ENCODE measurements around the gene UBE2J2. TPM values are rescaled to one million over a fixed set of nuclear protein-coding genes. Genes with fewer than 3 reads are reported as not detected.
"Not testable (repeated sequence)": the region's sequence is repeated elsewhere in the genome, so short reads cannot be mapped to it uniquely, and the experiment has no call there.

UBE2J2 gene
- total RNA-seq, 2 donors from 2014 or later, result 68.7 to 78.0 TPM

- H3K36me3 Mint-ChIP-seq (ENCODE audit: low read depth), result peaks cover 66% of the 10 kb centered on the region
- H3K27me3 Mint-ChIP-seq, result no peaks in the 10 kb centered on the region
- no peaks in the 10 kb centered on the region for H3K4me1 Mint-ChIP-seq
- no peak for ATAC-seq (replicated peaks)
- H3K27ac Mint-ChIP-seq, result no peak overlapping the region
- no peak overlapping the region for H3K4me3 Mint-ChIP-seq
- no peaks in the 10 kb centered on the region for H3K9me3 Mint-ChIP-seq
Measured at GRCh38 chr1:1253972-1254666, 19.5 kb downstream of the UBE2J2 start.

GRCh38 chr1:1253314-1253713 lies 20.3 kb downstream of the UBE2J2 start:
- H3K27ac Mint-ChIP-seq, result peak overlapping the region; percentile 79
- no peak overlapping the region for H3K4me3 Mint-ChIP-seq
- H3K9me3 Mint-ChIP-seq, result no peaks in the 10 kb centered on the region
- H3K36me3 Mint-ChIP-seq (ENCODE audit: low read depth), result peaks cover 61% of the 10 kb centered on the region
- no peaks in the 10 kb centered on the region for H3K27me3 Mint-ChIP-seq
- H3K4me1 Mint-ChIP-seq, result no peaks in the 10 kb centered on the region
- no peak for ATAC-seq (replicated peaks)

- H3K36me3 Mint-ChIP-seq (ENCODE audit: low read depth), result peaks cover 36% of the 10 kb centered on the region
- ATAC-seq (replicated peaks), result peak; percentile 93
- H3K27ac Mint-ChIP-seq, result peak overlapping the region; percentile 91
- H3K4me3 Mint-ChIP-seq, result peak overlapping the region; percentile 75
- H3K4me1 Mint-ChIP-seq, result no peaks in the 10 kb centered on the region
- H3K9me3 Mint-ChIP-seq, result no peaks in the 10 kb centered on the region
- no peaks in the 10 kb centered on the region for H3K27me3 Mint-ChIP-seq
Measured at GRCh38 chr1:1250786-1251284, 22.8 kb downstream of the UBE2J2 start.

- not testable (repeated sequence) for H3K27ac Mint-ChIP-seq; H3K27me3 Mint-ChIP-seq; H3K4me3 Mint-ChIP-seq; ATAC-seq (replicated peaks); H3K9me3 Mint-ChIP-seq; H3K4me1 Mint-ChIP-seq
- peaks cover 13% of the 10 kb centered on the region for H3K36me3 Mint-ChIP-seq (ENCODE audit: low read depth)
Measured at GRCh38 chr1:1248009-1248913, 25.4 kb downstream of the UBE2J2 start.

- ATAC-seq (replicated peaks), result no peak
- Mint-ChIP-seq H3K27ac (no peak overlapping the region), H3K4me1 (no peaks in the 10 kb centered on the region), H3K36me3 (ENCODE audit: low read depth) (peaks cover 5% of the 10 kb centered on the region), H3K4me3 (no peak overlapping the region), H3K27me3 (no peaks in the 10 kb centered on the region), H3K9me3 (no peaks in the 10 kb centered on the region)
Measured at GRCh38 chr1:1247341-1247913, 26.2 kb downstream of the UBE2J2 start.

- Mint-ChIP-seq H3K4me3 (no peak within 1 kb of the TSS), H3K4me1 (no peaks in the 10 kb centered on the region), H3K9me3 (no peaks in the 10 kb centered on the region), H3K27ac (no peak within 1 kb of the TSS), H3K36me3 (ENCODE audit: low read depth) (peaks cover 5% of the 10 kb centered on the region), H3K27me3 (no peaks in the 10 kb centered on the region)
- no peak for ATAC-seq (replicated peaks)
Measured at GRCh38 chr1:1246577-1247340, 26.9 kb downstream of the UBE2J2 start, which contains the start of gene C1QTNF12. TSS of gene C1QTNF12 (minus strand) at chr1:1246722. CDS start at chr1:1246690, 32 bp downstream.

- no peak overlapping the region for H3K27ac Mint-ChIP-seq
- peaks cover 2% of the 10 kb centered on the region for H3K36me3 Mint-ChIP-seq (ENCODE audit: low read depth)
- H3K4me1 Mint-ChIP-seq, result no peaks in the 10 kb centered on the region
- ATAC-seq (replicated peaks), result no peak
- H3K4me3 Mint-ChIP-seq, result no peak overlapping the region
- H3K9me3 Mint-ChIP-seq, result no peaks in the 10 kb centered on the region
- H3K27me3 Mint-ChIP-seq, result no peaks in the 10 kb centered on the region
Measured at GRCh38 chr1:1245817-1246576, 27.7 kb downstream of the UBE2J2 start.

- Mint-ChIP-seq H3K4me3 (no peak overlapping the region), H3K36me3 (ENCODE audit: low read depth) (no peaks in the 10 kb centered on the region), H3K27me3 (no peaks in the 10 kb centered on the region), H3K9me3 (no peaks in the 10 kb centered on the region), H3K4me1 (no peaks in the 10 kb centered on the region), H3K27ac (no peak overlapping the region)
- ATAC-seq (replicated peaks), result no peak
Measured at GRCh38 chr1:1245178-1245816, 28.4 kb downstream of the UBE2J2 start.

- ATAC-seq (replicated peaks), result peak; percentile 16
- Mint-ChIP-seq H3K27ac (no peak overlapping the region), H3K9me3 (no peaks in the 10 kb centered on the region)
Measured at GRCh38 chr1:1244192-1244811, 29.4 kb downstream of the UBE2J2 start.

GRCh38 chr1:1243807-1244191 lies 29.9 kb downstream of the UBE2J2 start:
- Mint-ChIP-seq H3K36me3 (ENCODE audit: low read depth) (no peaks in the 10 kb centered on the region), H3K27ac (no peak overlapping the region), H3K4me1 (no peaks in the 10 kb centered on the region), H3K27me3 (no peaks in the 10 kb centered on the region), H3K4me3 (no peak overlapping the region), H3K9me3 (no peaks in the 10 kb centered on the region)
- peak; percentile 14 for ATAC-seq (replicated peaks)

More at GRCh38 chr1:1244192-1244811, 29.4 kb downstream of the UBE2J2 start:
- no peaks in the 10 kb centered on the region for H3K36me3 Mint-ChIP-seq (ENCODE audit: low read depth)
- no peaks in the 10 kb centered on the region for H3K27me3 Mint-ChIP-seq
- no peak overlapping the region for H3K4me3 Mint-ChIP-seq
- H3K4me1 Mint-ChIP-seq, result no peaks in the 10 kb centered on the region

- Mint-ChIP-seq H3K36me3 (ENCODE audit: low read depth) (no peaks in the 10 kb centered on the region), H3K27me3 (no peaks in the 10 kb centered on the region), H3K27ac (no peak overlapping the region), H3K9me3 (no peaks in the 10 kb centered on the region), H3K4me3 (no peak overlapping the region), H3K4me1 (no peaks in the 10 kb centered on the region)
- no peak for ATAC-seq (replicated peaks)
Measured at GRCh38 chr1:1243266-1243660, 30.4 kb downstream of the UBE2J2 start.

- no peak for ATAC-seq (replicated peaks)
- Mint-ChIP-seq H3K27me3 (no peaks in the 10 kb centered on the region), H3K4me3 (no peak overlapping the region), H3K9me3 (no peaks in the 10 kb centered on the region), H3K36me3 (ENCODE audit: low read depth) (no peaks in the 10 kb centered on the region), H3K27ac (no peak overlapping the region), H3K4me1 (no peaks in the 10 kb centered on the region)
Measured at GRCh38 chr1:1242461-1243265, 31.0 kb downstream of the UBE2J2 start.

All from activated T-helper 17 cell treated with anti-CD3 and anti-CD28 coated beads, Interleukin-2, amount 50 U/mL, for 72 hours (primary cell).